ENCODE results near the gene RALGAPA1. TPM values are rescaled to one million over a fixed set of nuclear protein-coding genes. Genes with fewer than 3 reads are reported as not detected.
"Not testable (repeated sequence)": the region's sequence is repeated elsewhere in the genome, so short reads cannot be mapped to it uniquely, and the experiment has no call there.

Gene RALGAPA1
- total RNA-seq, 1 donor from 2014 or later: 31.1 TPM

- TF ChIP-seq, protein P1, sequence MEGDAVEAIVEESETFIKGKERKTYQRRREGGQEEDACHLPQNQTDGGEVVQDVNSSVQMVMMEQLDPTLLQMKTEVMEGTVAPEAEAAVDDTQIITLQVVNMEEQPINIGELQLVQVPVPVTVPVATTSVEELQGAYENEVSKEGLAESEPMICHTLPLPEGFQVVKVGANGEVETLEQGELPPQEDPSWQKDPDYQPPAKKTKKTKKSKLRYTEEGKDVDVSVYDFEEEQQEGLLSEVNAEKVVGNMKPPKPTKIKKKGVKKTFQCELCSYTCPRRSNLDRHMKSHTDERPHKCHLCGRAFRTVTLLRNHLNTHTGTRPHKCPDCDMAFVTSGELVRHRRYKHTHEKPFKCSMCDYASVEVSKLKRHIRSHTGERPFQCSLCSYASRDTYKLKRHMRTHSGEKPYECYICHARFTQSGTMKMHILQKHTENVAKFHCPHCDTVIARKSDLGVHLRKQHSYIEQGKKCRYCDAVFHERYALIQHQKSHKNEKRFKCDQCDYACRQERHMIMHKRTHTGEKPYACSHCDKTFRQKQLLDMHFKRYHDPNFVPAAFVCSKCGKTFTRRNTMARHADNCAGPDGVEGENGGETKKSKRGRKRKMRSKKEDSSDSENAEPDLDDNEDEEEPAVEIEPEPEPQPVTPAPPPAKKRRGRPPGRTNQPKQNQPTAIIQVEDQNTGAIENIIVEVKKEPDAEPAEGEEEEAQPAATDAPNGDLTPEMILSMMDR (IDR thresholded peaks at IDR 0.05; ENCODE audit: insufficient read depth, low read length, poor library complexity, severe bottlenecking): no peak
- DNase-seq (ENCODE audit: low read depth): no peak
- Histone ChIP-seq H3K4me3 (ENCODE audit: low read depth, low read length) (no peak overlapping the region), H3K27me3 (ENCODE audit: control insufficient read depth, insufficient read depth, low read length) (no peaks in the 10 kb centered on the region), H3K36me3 (ENCODE audit: control insufficient read depth, insufficient read depth, low read length) (no peaks in the 10 kb centered on the region)
Measured at GRCh38 chr14:35776823-35777222, 32.3 kb downstream of the RALGAPA1 start.

DNA sequence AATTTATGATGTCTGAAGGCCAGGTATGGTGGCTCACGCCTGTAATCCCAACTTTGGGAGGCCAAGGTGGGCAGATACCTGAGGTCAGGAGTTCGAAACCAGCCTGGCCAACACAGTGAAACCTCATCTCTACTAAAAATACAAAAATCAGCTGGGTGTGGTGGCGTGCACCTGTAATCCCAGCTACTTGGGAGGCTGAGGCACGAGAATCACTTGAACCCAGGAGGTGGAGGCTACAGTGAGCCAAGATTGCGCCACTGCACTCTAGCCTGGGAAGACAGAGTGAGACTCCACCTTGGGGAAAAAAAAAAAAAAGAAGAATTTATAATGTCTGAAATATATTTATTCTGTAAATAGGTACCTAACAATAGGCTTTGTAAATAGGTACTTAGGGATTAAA, 33.0 kb downstream of the RALGAPA1 start:
- not testable (repeated sequence) for H3K36me3 ChIP-seq (ENCODE audit: control insufficient read depth, insufficient read depth, low read length); H3K27me3 ChIP-seq (ENCODE audit: control insufficient read depth, insufficient read depth, low read length); DNase-seq (ENCODE audit: low read depth); H3K4me3 ChIP-seq (ENCODE audit: low read depth, low read length)

DNA sequence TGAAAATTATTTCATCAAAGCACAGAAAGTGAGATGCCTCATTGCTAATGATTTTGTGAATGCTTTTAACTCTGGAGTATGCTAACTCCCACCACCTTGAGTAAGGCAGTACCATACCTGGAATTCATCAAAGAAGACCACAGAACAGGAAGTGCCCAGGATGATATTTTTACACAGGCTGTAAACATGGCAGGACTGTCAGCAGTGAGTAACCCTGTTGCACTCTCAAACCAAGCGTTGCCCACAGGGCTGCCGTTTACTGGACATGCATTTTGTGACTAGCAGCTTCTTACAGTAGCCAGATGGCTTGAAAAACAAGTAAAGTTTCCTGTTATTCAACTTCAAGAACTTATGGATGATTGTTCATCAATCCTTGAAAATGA, 42.4 kb downstream of the RALGAPA1 start:
- Histone ChIP-seq H3K27me3 (ENCODE audit: control insufficient read depth, insufficient read depth, low read length) (no peaks in the 10 kb centered on the region), H3K4me3 (ENCODE audit: low read depth, low read length) (no peak overlapping the region), H3K36me3 (ENCODE audit: control insufficient read depth, insufficient read depth, low read length) (no peaks in the 10 kb centered on the region)
- TF ChIP-seq, protein P1 (IDR thresholded peaks at IDR 0.05; ENCODE audit: insufficient read depth, low read length, poor library complexity, severe bottlenecking): no peak
- no peak for DNase-seq (ENCODE audit: low read depth)

DNA sequence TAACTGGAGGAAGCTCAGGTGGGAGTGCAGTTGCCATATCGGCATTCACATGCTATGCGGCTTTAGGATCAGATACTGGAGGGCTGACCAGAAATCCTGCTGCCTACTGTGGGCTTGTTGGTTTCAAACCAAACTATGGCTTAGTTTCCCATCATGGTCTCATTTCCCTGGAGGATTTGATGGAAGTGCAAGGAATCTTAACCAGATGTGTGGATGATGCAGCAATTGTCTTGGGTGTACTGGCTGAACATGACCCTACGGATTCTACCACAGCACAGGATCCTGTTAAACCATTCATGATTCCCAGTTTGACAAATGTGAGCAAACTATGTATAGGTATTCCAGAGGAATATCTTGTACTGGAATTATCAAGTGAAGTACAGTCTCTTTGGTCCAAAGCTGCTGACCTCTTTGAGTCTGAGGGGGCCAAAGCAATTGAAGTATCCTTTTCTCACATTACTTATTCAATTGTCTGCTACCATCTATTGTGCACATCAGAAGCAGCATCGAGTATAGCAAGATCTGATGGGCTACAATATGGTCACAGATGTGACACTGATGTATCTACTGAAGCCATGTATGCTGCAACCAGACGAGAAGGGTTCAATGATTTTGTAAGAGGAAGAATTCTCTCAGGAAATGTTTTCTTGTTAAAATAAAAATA, 42.9 kb downstream of the RALGAPA1 start:
- no peak overlapping the region for H3K4me3 ChIP-seq (ENCODE audit: low read depth, low read length)
- no peaks in the 10 kb centered on the region for H3K27me3 ChIP-seq (ENCODE audit: control insufficient read depth, insufficient read depth, low read length)
- TF ChIP-seq, protein P1 (IDR thresholded peaks at IDR 0.05; ENCODE audit: insufficient read depth, low read length, poor library complexity, severe bottlenecking): no peak
- DNase-seq (ENCODE audit: low read depth): no peak
- no peaks in the 10 kb centered on the region for H3K36me3 ChIP-seq (ENCODE audit: control insufficient read depth, insufficient read depth, low read length)

DNA sequence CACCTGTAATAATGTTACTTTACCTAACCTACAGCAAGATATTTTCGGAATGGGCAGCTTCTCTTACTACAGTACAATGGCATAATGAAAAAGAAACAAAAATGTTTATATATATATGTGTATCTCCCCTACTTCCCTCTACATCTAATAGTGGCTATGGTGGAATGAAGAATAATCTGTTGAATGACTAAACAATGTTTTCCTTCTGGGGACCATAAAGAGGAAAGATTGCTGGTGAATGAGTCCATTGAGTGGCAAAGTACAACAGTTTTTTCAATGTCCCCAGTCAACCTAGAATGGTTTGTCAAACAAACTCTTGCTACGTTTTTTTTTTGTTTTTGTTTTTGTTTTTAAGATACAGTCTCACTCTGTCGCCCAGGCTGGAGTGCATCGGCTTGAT, 47.2 kb downstream of the RALGAPA1 start:
- DNase-seq (ENCODE audit: low read depth): no peak
- H3K27me3 ChIP-seq (ENCODE audit: control insufficient read depth, insufficient read depth, low read length): no peaks in the 10 kb centered on the region
- TF ChIP-seq, protein P1 (IDR thresholded peaks at IDR 0.05; ENCODE audit: insufficient read depth, low read length, poor library complexity, severe bottlenecking): no peak
- H3K4me3 ChIP-seq (ENCODE audit: low read depth, low read length): no peak overlapping the region
- no peaks in the 10 kb centered on the region for H3K36me3 ChIP-seq (ENCODE audit: control insufficient read depth, insufficient read depth, low read length)

GRCh38 chr14:35760143-35760542, 49.0 kb downstream of the RALGAPA1 start:
- DNase-seq (ENCODE audit: low read depth): no peak
- Histone ChIP-seq H3K36me3 (ENCODE audit: control insufficient read depth, insufficient read depth, low read length) (no peaks in the 10 kb centered on the region), H3K27me3 (ENCODE audit: control insufficient read depth, insufficient read depth, low read length) (no peaks in the 10 kb centered on the region), H3K4me3 (ENCODE audit: low read depth, low read length) (no peak overlapping the region)
- TF ChIP-seq, protein P1 (IDR thresholded peaks at IDR 0.05; ENCODE audit: insufficient read depth, low read length, poor library complexity, severe bottlenecking): no peak
